SH-SY5Y (cell line): Measurements from ENCODE around the gene TBC1D22A.

ENCODE experiments used
- GATA2 ChIP-seq: IDR thresholded peaks from 2 replicates; pipeline ENCODE4 v1.6.1; 2011; ENCODE audit warnings: mild to moderate bottlenecking, low read depth, low read length
- GATA3 ChIP-seq: IDR thresholded peaks from 2 replicates; pipeline ENCODE4 v1.6.1; 2011; ENCODE audit warnings: low read depth, mild to moderate bottlenecking, low read length, moderate library complexity

- TF ChIP-seq GATA2: no peak
- TF ChIP-seq GATA3: no peak
Measured at GRCh38 chr22:46907241-46908215, 145.1 kb downstream of the TBC1D22A start.
